Small intestine (tissue), 7 donors: ENCODE data around the gene ROR1. TPM values are rescaled to one million over a fixed set of nuclear protein-coding genes. Genes with fewer than 3 reads are reported as not detected.

ENCODE experiments used
- DNase-seq, 2 donors: peaks; one replicate each; pipeline versions ENCODE4 v3.0.0 to v3.0.0-alpha.2; 2013
- FAIRE-seq: peaks from 2 replicates; lab custom pipeline; 2012; peaks lifted over from hg19 to GRCh38; lab: Jason Lieb, UNC
- H3K27ac ChIP-seq, 3 donors: one replicate each; pipeline ENCODE4 v1.5.1; 2013; ENCODE audit warnings: low read length in 2 of 3, mild to moderate bottlenecking in 2 of 3, control low read depth in 1 of 3, inconsistent platforms in 1 of 3, low read depth in 1 of 3, moderate library complexity in 1 of 3
- H3K27me3 ChIP-seq, 3 donors: one replicate each; pipeline ENCODE4 v1.6.1; 2013; ENCODE audit warnings: low read length in 3 of 3, inconsistent platforms in 1 of 3; ENCODE audit not compliant: control insufficient read depth in 3 of 3, insufficient read depth in 3 of 3
- H3K36me3 ChIP-seq, 3 donors: one replicate each; pipeline ENCODE4 v1.6.1; 2013; ENCODE audit warnings: low read length in 3 of 3, inconsistent platforms in 1 of 3, low read depth in 1 of 3, mild to moderate bottlenecking in 1 of 3, moderate library complexity in 1 of 3; ENCODE audit not compliant: control insufficient read depth in 3 of 3, insufficient read depth in 2 of 3
- H3K4me1 ChIP-seq, 3 donors: one replicate each; pipeline ENCODE4 v1.6.1; 2013; ENCODE audit warnings: low read length in 2 of 3, inconsistent platforms in 1 of 3, low read depth in 1 of 3, mild to moderate bottlenecking in 1 of 3, moderate library complexity in 1 of 3; ENCODE audit not compliant: control insufficient read depth in 3 of 3, insufficient read depth in 2 of 3
- H3K4me3 ChIP-seq, 3 donors: one replicate each; pipeline ENCODE4 v1.5.1; 2013; ENCODE audit warnings: low read length in 3 of 3, control low read depth in 1 of 3, inconsistent platforms in 1 of 3, low read depth in 1 of 3, mild to moderate bottlenecking in 1 of 3, moderate library complexity in 1 of 3
- H3K9me3 ChIP-seq, 2 donors: one replicate each; pipeline ENCODE4 v1.6.1; 2013; ENCODE audit warnings: low read depth in 1 of 2, low read length in 1 of 2; ENCODE audit not compliant: control insufficient read depth in 2 of 2, insufficient read depth in 1 of 2
- WGBS, 3 donors: extraction: QIAGEN DNeasy Blood & Tissue Kit; methylation state at CpG; one replicate each; pipeline ENCODE4 v1.1.7; 2013; 5-methylcytosine and 5-hydroxymethylcytosine counted together
- polyA plus RNA-seq, 4 donors: library from polyadenylated mRNA; stranded (reverse) in 3 of 4; unstranded in 1 of 4; fragments of 200-250 nt in 3 of 4; fragments of 120-200 nt in 1 of 4; gene quantifications; one replicate each; pipeline versions ENCODE4 v1.2.1 to v1.2.3, GENCODE V29; 2013
- donor health status: healthy with polysubstance abuse.
- donor health status: control.
- donor health status: control.
- donor health status: Bipolar disorder and iron deficiency.
- donor health status: healthy.

Gene ROR1
- polyA plus RNA-seq, 4 donors, result 0.22 to 3.6 (median 3.2) TPM; not detected in 1

DNA sequence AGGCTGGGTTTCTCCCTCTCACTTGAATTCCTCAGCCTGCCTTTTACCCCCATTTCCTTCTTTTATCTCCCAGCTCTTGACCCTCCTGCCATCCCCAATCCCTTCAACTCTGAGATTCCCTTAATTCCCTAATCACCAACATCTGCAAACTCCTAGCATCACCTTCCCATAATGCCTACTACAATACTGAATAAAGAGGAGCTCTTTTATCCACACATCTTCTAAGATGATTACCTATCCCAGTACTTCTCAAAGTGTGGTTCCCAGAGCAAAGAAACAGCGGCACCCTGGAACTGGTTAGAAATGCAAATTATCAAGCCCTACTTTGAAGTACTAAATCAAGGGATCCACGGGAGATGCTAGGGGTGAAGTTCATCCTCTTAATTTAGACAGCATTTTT, 408.4 kb downstream of the ROR1 start:
- FAIRE-seq, result no peak
- 84 to 89% (median 88%) methylated on average over 2 of the region's 2 CpGs for WGBS, 3 donors
- no peaks in the 10 kb centered on the region for H3K27me3 ChIP-seq

DNA sequence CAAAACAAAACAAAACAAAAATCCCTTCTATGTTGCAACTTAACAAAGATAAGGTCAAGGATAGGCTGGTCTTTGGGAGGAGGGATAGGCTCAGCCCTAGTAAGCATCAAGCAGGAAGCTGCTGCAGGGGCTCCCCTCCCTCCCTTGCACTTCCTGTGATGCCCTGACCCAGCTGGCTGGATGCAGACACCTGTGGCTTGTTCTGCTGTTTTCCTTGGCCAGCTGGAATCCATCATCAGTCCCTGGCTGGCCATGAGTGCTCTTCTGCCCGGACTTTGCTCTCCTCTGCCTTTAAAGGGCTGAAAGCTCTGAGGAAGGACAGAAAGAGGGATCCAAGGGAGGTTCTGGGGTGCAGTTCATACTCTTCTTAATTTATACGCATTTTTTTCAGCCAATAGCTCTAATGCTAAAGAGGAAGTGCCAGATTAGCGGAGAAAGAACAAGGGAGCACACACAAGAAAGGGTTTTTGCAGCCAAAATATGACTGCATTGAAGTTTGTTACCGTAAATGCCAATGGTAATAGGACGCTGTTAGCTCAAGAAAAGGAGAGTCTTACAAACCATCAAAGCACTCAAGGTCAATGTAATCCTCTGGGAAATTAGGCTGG, 409.7 kb downstream of the ROR1 start:
- Histone ChIP-seq H3K27ac (no peak overlapping the region), H3K9me3 (no peaks in the 10 kb centered on the region), H3K36me3 (peaks cover 0 to under 1% (median 0%) of the 10 kb centered on the region in 3 donors), H3K4me3 (no peak overlapping the region), H3K27me3 (no peaks in the 10 kb centered on the region), H3K4me1 (no peaks in the 10 kb centered on the region)
- FAIRE-seq (no peak), DNase-seq (peak in 1 of 2 donors; percentile 10)
- 55 to 82% (median 74%) methylated on average over 5 of the region's 5 CpGs for WGBS, 3 donors

More for the DNA sequence above, 408.4 kb downstream of the ROR1 start:
- Histone ChIP-seq H3K27ac (no peak overlapping the region), H3K4me3 (no peak overlapping the region), H3K9me3 (no peaks in the 10 kb centered on the region), H3K36me3 (peaks cover 0 to 8% (median 0%) of the 10 kb centered on the region in 3 donors), H3K4me1 (no peaks in the 10 kb centered on the region)
- DNase-seq, result no peak

DNA sequence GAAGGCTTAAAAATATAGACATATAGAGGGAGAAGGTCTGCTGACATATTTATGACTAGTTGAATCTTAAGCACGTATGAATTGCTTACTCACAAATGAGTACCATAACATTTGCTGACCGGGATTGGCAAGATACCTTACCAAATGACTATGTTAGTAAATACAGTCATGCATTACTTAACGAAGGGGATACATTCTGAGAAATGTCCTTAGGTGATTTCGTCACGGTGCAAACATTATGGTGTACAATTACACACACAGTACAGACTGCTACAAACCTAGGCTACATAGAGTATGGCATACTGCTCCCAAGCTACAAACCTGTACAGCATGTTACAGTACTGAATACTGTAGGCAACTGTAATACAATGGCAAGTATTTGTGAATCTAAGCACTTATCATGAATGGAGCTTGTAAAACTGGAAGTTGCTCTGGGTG, 410.2 kb downstream of the ROR1 start:
- no peaks in the 10 kb centered on the region for H3K36me3 ChIP-seq
- H3K4me1 ChIP-seq, result no peaks in the 10 kb centered on the region
- 71 to 83% (median 79%) methylated on average over 5 of the region's 5 CpGs for WGBS, 3 donors
- H3K4me3 ChIP-seq, result no peak overlapping the region
- no peak overlapping the region for H3K27ac ChIP-seq
- FAIRE-seq (no peak), DNase-seq (peak in 1 of 2 donors; percentile 12)
- no peaks in the 10 kb centered on the region for H3K9me3 ChIP-seq
- H3K27me3 ChIP-seq, result no peaks in the 10 kb centered on the region

DNA sequence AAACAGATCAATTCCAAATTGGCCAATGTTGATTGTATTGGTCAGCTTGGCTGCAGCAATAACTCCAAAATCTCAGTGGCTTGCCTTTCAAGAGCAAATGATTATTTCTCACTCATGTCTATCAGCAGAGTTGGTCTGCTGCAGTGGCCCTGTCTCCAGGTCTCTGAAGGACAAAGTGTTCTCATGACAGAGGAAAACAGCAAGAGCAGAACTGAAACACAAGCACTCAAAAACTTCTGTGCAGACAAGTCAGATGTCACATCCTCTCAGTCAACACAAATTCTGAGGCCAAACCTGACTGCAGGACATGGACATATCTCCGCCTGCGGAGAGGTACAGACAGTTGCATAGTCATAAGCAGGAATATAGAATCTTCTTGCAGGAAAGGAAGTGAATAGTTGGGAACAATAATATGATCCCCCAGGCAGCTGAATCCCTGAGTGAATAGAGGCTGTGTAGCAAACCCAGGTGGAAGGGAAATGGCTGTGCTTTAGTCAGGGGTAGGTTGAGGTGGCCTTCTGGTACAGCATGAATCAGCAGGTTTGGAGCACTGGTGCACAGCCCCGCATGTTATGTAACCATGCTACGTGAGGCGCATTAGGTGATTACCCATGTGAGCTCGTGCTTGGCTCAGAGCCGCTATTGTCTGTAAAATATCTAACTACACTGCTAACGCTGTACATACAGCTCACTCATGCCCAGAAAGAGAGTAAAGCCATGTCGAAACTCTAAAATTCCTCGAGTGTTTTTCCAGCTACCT, 412.5 kb downstream of the ROR1 start:
- 81 to 87% (median 83%) methylated on average over 10 of the region's 10 CpGs for WGBS, 3 donors
- Histone ChIP-seq H3K4me1 (no peaks in the 10 kb centered on the region), H3K27ac (no peak overlapping the region), H3K4me3 (no peak overlapping the region), H3K27me3 (no peaks in the 10 kb centered on the region), H3K36me3 (no peaks in the 10 kb centered on the region), H3K9me3 (no peaks in the 10 kb centered on the region)
- FAIRE-seq, result no peak
- DNase-seq, result no peak

DNA sequence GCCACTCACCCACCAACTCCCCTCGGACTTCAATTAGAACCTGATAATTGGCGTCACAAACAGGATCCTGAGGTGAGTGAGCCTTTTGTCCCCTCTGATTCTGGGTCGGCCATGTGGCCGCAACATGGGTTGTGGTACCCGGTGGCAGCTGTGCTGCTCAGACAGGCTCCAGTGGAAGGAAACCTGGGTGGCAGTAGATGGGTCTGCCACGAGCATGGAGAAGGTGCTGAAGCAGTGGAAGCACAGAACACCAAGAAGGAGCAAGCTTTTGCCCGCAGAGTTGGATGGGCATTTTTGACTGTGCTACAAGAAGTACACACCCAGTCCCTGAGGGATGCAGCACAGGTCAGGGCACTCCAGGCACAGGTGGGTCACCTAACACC, 413.1 kb downstream of the ROR1 start:
- FAIRE-seq, result no peak
- Histone ChIP-seq H3K27me3 (no peaks in the 10 kb centered on the region), H3K4me1 (no peaks in the 10 kb centered on the region), H3K27ac (no peak overlapping the region), H3K9me3 (no peaks in the 10 kb centered on the region), H3K36me3 (no peaks in the 10 kb centered on the region), H3K4me3 (no peak overlapping the region)
- no peak for DNase-seq
- 81 to 92% (median 91%) methylated on average over 7 of the region's 7 CpGs for WGBS, 3 donors

- no peak overlapping the region for H3K27ac ChIP-seq
- no peaks in the 10 kb centered on the region for H3K27me3 ChIP-seq
- H3K9me3 ChIP-seq, result no peaks in the 10 kb centered on the region
- DNase-seq (no peak), FAIRE-seq (no peak)
- no peaks in the 10 kb centered on the region for H3K36me3 ChIP-seq
- H3K4me3 ChIP-seq, result no peak overlapping the region
- H3K4me1 ChIP-seq, result no peaks in the 10 kb centered on the region
- WGBS, 3 donors, result 83 to 89% (median 86%) methylated on average over 4 of the region's 4 CpGs
These were observed 413.8 kb downstream of the ROR1 start for GRCh38 chr1:64187646-64188045.

GRCh38 chr1:64192290-64192689, 418.5 kb downstream of the ROR1 start:
- H3K9me3 ChIP-seq, result no peaks in the 10 kb centered on the region
- no peaks in the 10 kb centered on the region for H3K4me1 ChIP-seq
- DNase-seq (no peak), FAIRE-seq (no peak)
- no peaks in the 10 kb centered on the region for H3K36me3 ChIP-seq
- WGBS, 3 donors, result 95 to 99% (median 96%) methylated on average over 8 of the region's 8 CpGs
- no peaks in the 10 kb centered on the region for H3K27me3 ChIP-seq
- no peak overlapping the region for H3K4me3 ChIP-seq
- no peak overlapping the region for H3K27ac ChIP-seq

DNA sequence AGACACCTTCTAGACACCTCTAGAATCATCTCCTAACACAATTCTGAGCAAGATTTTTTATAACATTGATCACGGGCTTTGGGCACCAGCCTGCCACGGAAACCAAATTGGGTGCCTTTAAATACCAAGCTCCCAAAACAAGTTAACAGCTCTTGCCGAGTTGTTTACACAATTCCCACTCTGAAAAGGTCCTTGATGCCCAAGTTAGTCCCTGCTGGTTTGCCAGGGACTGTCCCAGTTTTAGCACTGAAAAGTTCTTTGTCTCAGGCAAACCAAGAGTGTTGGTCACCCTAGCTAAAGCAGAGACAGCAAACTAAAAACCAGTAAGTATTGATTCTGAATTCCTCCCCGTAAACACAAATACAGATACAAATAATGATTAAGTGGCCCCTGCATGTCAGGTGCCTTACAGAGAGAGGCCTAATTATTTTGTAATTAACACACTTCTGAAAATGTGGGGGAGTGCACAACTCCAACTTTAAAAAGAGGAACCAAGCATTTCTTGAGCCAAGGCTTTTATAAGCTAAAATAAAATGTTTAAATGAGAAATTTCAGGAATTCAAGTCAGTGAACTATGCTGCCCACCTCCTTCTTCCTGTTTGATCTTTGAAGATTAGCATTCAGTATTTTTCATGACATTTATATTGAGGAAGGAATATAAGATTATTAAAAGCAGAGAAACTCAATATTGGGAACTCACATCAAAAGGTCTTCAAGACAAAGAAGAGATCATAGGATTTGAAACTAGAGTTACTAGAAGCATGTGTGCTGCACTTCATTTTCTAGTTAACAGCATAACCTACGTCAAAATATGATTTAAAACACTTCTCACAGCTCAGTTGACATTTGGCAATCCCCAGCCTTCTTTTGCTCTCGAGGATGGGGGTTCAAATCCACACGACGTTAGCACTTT, 420.6 kb downstream of the ROR1 start:
- Histone ChIP-seq H3K36me3 (no peaks in the 10 kb centered on the region), H3K27ac (no peak overlapping the region), H3K4me3 (no peak overlapping the region), H3K27me3 (no peaks in the 10 kb centered on the region), H3K4me1 (no peaks in the 10 kb centered on the region), H3K9me3 (no peaks in the 10 kb centered on the region)
- FAIRE-seq (no peak), DNase-seq (no peak)
- 70 to 80% (median 76%) methylated on average over 8 of the region's 8 CpGs for WGBS, 3 donors
